GM19397 (cell line): ENCODE measurements around the gene PCDHA4.
"Not testable (repeated sequence)": the region's sequence is repeated elsewhere in the genome, so short reads cannot be mapped to it uniquely, and the experiment has no call there.

Source experiments
- ATAC-seq: cut with Tn5 transposase; IDR thresholded peaks from one replicate; pipeline ENCODE4 v1.9.1; 2021; ENCODE audit warnings: mild to moderate bottlenecking, moderate library complexity; ENCODE audit not compliant: unreplicated experiment

PCDHA4 gene

DNA sequence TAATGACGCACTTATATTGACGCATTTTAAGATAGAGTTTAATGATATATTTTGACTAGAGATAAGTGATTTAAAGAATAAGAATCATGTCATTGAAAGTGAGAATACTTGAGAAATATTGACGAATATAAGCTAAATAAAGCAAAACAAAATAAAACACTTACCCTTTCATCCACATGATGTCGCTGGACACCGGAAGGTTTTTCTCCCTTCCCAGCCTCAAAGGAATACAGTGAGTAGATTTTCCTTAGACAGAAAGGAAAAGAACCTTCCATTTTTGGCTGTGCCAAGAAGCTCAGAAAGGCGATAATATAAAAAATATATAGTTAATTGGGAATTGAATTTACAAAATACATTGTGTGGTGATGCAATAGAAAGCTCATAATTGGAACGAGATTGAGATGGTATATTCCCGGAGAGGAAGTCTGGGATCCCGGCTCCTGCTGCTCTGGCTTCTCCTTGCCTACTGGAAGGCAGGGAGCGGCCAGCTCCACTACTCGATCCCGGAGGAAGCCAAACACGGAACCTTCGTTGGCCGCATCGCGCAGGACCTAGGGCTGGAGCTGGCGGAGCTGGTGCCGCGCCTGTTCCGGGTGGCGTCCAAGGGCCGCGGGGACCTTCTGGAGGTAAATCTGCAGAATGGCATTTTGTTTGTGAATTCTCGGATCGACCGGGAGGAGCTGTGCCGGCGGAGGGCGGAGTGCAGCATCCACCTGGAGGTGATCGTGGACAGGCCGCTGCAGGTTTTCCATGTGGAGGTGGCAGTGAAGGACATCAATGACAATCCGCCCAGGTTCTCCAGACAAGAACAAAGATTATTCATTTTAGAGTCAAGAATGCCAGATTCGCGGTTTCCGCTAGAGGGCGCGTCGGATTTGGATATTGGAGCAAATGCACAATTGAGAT, 14.8 kb downstream of the PCDHA4 start, which contains the start of gene PCDHA5:
Gene PCDHA5 (plus strand): TSS at position 239 of the 906 bp plus-strand sequence.
- ATAC-seq = no peak

DNA sequence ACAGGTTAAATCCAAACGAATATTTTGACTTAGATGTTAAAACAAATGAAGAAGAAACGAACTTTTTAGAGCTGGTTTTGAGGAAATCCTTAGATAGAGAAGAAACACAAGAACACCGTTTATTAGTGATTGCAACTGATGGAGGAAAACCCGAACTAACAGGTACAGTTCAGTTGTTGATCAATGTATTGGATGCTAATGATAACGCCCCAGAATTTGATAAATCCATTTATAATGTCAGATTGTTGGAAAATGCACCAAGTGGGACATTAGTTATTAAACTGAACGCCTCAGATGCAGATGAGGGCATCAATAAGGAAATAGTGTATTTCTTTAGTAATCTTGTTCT, 15.4 kb downstream of the PCDHA4 start:
- no peak for ATAC-seq

DNA sequence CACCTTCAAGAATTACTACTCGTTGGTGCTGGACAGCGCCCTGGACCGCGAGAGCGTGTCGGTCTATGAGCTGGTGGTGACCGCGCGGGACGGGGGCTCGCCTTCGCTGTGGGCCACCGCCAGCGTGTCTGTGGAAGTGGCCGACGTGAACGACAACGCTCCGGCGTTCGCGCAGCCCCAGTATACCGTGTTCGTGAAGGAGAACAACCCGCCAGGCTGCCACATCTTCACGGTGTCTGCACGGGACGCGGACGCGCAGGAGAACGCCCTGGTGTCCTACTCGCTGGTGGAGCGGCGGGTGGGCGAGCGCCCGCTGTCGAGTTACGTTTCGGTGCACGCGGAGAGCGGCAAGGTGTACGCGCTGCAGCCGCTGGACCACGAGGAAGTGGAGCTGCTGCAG, 16.1 kb downstream of the PCDHA4 start:
- not testable (repeated sequence) for ATAC-seq

DNA sequence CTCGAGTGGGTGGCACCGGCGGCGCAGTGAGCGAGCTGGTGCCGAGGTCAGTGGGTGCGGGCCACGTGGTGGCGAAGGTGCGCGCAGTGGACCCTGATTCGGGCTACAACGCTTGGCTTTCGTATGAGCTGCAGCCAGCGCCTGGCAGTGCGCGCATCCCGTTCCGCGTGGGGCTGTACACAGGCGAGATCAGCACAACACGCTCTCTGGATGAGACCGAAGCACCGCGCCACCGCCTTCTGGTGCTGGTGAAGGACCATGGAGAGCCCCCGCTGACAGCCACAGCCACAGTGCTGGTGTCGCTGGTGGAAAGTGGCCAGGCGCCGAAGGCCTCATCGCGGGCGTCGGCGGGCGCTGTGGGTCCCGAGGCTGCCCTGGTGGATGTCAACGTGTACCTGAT, 16.6 kb downstream of the PCDHA4 start:
- no peak for ATAC-seq

DNA sequence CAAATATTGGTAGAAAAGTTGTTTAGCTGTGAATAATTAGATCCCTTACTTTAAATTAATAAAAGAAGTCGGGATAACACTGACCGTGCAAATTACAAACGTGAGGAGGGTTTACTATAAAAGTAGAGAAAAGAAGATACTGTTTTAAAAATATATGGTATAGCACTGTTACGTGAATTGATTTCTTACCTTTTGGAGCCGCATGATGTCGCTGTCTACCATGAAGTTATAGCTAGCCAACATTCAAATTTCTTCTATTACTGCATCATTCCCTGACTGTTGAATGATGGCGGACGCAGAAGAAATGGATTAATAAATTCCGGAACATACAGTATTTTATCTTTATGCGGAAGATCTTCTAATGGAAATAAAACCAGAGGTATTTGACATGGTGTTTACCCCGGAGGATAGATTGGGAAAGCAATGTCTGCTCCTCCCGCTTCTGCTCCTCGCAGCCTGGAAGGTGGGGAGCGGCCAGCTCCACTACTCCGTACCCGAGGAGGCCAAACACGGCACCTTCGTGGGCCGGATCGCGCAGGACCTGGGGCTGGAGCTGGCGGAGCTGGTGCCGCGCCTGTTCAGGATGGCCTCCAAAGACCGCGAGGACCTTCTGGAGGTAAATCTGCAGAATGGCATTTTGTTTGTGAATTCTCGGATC, 21.0 kb downstream of the PCDHA4 start, which contains the start of gene PCDHA6:
Gene PCDHA6 (plus strand): TSS at position 257 of the 658 bp plus-strand sequence. CDS start 132 bp downstream, at position 389.
- ATAC-seq = no peak

DNA sequence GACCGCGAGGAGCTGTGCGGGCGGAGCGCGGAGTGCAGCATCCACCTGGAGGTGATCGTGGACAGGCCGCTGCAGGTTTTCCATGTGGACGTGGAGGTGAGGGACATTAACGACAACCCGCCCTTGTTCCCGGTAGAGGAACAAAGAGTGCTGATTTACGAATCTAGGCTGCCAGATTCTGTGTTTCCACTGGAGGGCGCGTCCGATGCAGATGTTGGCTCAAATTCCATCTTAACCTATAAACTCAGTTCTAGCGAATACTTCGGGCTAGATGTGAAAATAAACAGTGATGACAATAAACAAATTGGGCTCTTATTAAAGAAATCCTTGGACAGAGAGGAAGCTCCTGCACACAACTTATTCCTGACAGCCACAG, 21.5 kb downstream of the PCDHA4 start:
- ATAC-seq = no peak

DNA sequence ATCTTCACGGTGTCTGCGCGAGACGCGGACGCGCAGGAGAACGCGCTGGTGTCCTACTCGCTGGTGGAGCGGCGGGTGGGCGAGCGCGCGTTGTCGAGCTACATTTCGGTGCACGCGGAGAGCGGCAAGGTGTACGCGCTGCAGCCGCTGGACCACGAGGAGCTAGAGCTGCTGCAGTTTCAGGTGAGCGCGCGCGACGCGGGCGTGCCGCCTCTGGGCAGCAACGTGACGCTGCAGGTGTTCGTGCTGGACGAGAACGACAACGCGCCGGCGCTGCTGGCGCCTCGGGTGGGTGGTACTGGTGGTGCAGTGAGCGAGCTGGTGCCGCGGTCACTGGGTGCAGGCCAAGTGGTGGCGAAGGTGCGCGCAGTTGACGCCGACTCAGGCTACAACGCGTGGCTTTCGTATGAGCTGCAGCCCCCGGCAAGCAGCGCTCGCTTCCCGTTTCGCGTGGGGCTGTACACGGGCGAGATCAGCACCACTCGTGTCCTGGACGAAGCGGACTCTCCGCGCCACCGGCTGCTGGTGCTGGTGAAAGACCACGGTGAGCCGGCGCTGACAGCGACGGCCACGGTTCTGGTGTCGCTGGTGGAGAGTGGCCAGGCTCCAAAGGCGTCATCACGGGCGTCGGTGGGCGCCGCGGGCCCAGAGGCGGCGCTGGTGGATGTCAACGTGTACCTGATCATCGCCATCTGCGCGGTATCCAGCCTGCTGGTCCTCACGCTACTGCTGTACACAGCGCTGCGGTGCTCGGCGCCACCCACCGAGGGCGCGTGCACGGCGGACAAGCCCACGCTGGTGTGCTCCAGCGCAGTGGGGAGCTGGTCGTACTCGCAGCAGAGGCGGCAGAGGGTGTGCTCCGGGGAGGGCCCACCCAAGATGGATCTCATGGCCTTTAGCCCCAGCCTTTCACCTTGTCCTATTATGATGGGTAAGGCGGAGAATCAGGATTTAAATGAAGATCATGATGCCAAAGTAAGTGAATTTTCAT, 22.9 kb downstream of the PCDHA4 start:
- ATAC-seq = not testable (repeated sequence)

DNA sequence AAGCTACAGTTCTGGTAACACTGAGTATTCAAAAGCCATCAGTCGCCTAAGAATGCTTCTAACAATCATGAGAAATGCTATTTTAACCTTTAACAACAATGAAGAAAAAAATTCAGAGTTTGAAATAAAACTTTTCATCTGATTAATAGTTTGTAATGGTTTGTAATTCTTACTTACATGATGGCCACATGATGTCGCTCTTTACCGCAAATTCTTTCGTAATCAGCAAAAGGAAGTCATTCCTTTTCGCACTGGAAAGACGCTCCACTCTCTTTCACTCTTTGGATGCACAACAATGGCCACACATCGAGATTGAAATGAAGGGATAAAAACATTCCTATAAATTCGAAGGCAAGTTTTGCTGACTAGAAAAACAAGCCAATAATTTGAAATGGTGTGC, 27.1 kb downstream of the PCDHA4 start, which contains the start of gene PCDHA7:
Gene PCDHA7 (plus strand): TSS at position 277 of the 400 bp plus-strand sequence. CDS start 115 bp downstream, at position 392.
- no peak for ATAC-seq

DNA sequence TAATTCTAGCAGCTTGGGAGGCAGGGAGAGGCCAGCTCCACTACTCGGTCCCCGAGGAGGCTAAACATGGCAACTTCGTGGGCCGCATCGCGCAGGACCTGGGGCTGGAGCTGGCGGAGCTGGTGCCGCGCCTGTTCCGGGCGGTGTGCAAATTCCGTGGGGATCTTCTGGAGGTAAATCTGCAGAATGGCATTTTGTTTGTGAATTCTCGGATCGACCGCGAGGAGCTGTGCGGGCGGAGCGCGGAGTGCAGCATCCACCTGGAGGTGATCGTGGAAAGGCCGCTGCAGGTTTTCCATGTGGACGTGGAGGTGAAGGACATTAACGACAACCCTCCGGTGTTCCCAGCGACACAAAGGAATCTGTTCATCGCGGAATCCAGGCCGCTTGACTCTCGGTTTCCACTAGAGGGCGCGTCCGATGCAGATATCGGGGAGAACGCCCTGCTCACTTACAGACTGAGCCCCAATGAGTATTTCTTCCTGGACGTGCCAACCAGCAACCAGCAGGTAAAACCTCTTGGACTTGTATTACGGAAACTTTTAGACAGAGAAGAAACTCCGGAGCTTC, 27.7 kb downstream of the PCDHA4 start:
- ATAC-seq = not testable (repeated sequence)

DNA sequence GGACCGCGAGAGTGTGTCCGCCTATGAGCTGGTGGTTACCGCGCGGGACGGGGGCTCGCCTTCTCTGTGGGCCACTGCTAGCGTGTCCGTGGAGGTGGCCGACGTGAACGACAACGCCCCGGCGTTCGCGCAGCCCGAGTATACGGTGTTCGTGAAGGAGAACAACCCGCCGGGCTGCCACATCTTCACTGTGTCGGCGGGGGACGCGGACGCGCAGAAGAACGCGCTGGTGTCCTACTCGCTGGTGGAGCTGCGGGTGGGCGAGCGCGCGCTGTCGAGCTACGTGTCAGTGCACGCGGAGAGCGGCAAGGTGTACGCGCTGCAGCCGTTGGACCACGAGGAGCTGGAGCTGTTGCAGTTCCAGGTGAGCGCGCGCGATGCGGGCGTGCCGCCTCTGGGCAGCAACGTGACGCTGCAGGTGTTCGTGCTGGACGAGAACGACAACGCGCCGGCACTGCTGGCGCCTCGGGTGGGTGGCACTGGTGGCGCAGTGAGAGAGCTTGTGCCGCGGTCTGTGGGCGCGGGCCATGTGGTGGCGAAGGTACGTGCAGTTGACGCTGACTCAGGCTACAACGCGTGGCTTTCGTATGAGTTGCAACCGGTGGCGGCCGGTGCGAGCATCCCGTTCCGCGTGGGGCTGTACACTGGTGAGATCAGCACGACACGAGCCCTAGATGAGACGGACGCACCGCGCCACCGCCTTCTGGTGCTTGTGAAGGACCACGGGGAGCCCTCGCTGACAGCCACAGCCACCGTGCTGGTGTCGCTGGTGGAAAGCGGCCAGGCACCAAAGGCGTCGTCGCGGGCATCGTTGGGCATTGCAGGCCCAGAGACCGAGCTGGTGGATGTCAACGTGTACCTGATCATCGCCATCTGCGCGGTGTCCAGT, 29.0 kb downstream of the PCDHA4 start:
- no peak for ATAC-seq

DNA sequence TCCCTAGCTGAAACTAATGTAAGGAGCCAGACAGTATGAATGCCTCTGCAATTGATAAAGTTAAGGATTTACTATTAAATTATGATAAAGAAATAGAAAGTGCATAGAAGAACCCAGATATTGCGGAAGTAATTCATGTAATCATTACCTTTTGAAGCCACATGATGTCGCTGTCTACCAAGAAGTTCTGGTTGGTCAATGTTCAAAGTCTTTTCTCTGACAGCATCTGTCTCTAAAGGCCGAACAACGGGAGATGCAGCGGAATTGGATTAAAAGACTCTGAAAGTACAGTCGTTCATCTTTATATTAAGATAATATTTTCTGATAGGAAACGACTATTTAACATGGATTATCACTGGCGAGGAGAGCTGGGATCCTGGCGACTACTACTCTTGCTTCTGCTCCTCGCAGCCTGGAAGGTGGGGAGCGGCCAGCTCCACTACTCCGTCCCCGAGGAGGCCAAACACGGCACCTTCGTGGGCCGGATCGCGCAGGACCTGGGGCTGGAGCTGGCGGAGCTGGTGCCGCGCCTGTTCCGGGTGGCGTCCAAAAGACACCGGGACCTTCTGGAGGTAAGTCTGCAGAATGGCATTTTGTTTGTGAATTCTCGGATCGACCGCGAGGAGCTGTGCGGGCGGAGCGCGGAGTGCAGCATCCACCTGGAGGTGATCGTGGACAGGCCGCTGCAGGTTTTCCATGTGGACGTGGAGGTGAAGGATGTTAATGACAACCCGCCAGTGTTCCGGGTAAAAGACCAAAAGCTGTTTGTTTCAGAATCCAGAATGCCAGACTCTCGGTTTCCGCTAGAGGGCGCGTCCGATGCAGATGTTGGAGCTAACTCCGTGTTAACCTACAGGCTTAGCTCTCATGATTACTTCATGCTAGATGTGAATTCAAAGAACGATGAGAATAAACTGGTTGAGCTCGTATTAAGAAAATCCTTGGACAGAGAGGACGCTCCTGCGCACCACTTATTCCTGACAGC, 34.4 kb downstream of the PCDHA4 start, which contains the start of gene PCDHA8:
Gene PCDHA8 (plus strand): TSS at position 210 of the 985 bp plus-strand sequence. CDS start 135 bp downstream, at position 345.
- no peak for ATAC-seq

DNA sequence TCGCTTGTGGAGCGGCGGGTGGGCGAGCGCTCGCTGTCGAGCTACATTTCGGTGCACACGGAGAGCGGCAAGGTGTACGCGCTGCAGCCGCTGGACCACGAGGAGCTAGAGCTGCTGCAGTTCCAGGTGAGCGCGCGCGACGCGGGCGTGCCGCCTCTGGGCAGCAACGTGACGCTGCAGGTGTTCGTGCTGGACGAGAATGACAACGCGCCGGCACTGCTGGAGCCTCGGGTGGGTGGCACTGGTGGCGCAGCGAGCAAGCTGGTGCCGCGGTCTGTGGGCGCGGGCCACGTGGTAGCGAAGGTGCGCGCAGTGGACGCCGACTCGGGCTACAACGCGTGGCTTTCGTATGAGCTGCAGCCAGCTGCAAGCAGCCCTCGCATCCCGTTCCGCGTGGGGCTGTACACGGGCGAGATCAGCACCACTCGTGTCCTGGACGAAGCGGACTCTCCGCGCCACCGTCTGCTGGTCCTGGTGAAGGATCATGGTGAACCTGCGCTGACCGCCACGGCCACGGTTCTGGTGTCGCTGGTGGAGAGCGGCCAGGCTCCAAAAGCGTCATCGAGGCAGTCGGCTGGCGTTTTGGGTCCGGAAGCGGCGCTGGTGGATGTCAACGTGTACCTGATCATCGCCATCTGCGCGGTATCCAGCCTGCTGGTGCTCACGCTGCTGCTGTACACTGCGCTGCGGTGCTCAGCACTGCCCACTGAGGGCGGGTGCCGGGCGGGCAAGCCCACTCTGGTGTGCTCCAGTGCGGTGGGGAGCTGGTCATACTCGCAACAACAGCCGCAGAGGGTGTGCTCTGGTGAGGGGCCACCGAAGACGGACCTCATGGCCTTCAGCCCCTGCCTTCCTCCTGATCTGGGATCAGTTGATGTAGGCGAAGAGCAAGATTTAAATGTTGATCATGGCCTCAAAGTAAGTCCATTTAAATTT, 36.2 kb downstream of the PCDHA4 start:
- ATAC-seq = no peak

DNA sequence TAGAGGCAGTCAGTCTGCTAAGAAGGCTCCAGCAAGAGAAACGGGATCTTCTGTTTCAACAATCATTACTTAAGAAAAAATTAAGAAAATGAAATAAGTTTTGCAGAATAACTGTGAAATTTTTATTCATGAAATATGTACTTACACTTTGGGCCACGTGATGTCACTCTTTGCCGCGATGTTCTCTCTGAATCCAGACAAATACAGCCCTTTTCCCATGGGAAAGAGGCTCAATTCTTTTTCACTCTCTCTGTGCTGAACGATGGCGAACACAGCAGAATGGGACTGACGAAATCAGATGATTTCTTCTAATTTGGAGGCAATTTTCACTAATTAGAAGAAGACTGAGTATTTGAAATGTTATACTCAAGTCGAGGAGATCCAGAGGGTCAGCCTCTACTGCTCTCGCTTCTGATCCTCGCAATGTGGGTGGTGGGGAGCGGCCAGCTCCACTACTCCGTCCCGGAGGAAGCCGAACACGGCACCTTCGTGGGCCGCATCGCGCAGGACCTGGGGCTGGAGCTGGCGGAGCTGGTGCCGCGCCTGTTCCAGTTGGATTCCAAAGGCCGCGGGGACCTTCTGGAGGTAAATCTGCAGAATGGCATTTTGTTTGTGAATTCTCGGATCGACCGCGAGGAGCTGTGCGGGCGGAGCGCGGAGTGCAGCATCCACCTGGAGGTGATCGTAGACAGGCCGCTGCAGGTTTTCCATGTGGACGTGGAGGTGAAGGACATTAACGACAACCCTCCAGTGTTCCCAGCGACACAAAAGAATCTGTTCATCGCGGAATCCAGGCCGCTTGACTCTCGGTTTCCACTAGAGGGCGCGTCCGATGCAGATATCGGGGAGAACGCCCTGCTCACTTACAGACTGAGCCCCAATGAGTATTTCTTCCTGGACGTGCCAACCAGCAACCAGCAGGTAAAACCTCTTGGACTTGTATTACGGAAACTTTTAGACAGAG, 41.6 kb downstream of the PCDHA4 start, which contains the start of gene PCDHA9:
Gene PCDHA9 (plus strand): TSS at position 244 of the 964 bp plus-strand sequence. CDS start 114 bp downstream, at position 358.
- not testable (repeated sequence) for ATAC-seq

DNA sequence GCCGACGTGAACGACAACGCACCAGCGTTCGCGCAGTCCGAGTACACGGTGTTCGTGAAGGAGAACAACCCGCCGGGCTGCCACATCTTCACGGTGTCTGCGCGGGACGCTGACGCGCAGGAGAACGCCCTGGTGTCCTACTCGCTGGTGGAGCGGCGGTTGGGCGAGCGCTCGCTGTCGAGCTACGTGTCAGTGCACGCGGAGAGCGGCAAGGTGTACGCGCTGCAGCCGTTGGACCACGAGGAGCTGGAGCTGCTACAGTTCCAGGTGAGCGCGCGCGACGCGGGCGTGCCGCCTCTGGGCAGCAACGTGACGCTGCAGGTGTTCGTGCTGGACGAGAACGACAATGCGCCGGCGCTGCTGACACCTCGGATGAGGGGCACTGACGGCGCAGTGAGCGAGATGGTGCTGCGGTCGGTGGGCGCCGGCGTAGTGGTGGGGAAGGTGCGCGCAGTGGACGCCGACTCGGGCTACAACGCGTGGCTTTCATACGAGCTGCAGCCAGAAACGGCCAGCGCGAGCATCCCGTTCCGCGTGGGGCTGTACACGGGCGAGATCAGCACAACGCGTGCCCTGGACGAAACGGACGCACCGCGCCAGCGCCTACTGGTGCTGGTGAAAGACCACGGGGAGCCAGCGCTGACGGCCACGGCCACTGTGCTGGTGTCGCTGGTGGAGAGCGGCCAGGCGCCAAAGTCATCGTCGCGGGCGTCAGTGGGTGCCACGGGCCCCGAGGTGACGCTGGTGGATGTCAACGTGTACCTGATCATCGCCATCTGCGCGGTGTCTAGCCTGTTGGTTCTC, 43.2 kb downstream of the PCDHA4 start:
- not testable (repeated sequence) for ATAC-seq
